ENCODE results near the gene GPR6.

Gene GPR6

GRCh38 chr6:109963598-109964170 lies 14.4 kb upstream of the GPR6 start:
- Histone ChIP-seq H3K9me3 (replicated peaks; ENCODE audit: low read length) (no peaks in the 10 kb centered on the region), H3K27me3 (ENCODE audit: control insufficient read depth, insufficient read depth, low read length) (peaks cover 19% of the 10 kb centered on the region), H3K4me1 (ENCODE audit: control insufficient read depth, insufficient read depth, low read length) (no peaks in the 10 kb centered on the region), H3K36me3 (ENCODE audit: insufficient read depth, low read length) (no peaks in the 10 kb centered on the region), H3K9ac (ENCODE audit: low read depth, low read length) (no peak overlapping the region), H3K4me3 (ENCODE audit: low read length) (no peak overlapping the region), H3K4me2 (ENCODE audit: low read length) (no peak overlapping the region)

DNA sequence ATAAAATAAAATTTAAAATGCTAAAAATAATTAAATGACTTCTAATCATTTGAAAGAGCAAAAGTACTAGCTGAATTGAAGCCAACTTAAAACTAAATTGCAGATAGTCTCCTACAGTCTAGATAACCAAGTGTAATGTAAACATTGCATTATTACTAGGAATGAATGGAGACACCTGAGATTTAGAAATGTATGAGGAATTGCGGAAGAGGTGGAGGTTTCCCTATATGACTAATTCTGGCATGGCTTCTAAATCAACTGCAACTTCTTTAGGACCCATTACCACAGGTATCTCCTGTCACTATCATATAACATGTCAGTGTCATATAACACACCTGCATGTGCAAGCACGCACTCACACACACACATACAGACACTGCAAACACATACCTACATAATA lies 13.2 kb upstream of the GPR6 start:
- Histone ChIP-seq H3K9me3 (replicated peaks; ENCODE audit: low read length) (no peaks in the 10 kb centered on the region), H3K4me3 (ENCODE audit: low read length) (no peak overlapping the region), H3K27me3 (ENCODE audit: control insufficient read depth, insufficient read depth, low read length) (peaks cover 15% of the 10 kb centered on the region)

DNA sequence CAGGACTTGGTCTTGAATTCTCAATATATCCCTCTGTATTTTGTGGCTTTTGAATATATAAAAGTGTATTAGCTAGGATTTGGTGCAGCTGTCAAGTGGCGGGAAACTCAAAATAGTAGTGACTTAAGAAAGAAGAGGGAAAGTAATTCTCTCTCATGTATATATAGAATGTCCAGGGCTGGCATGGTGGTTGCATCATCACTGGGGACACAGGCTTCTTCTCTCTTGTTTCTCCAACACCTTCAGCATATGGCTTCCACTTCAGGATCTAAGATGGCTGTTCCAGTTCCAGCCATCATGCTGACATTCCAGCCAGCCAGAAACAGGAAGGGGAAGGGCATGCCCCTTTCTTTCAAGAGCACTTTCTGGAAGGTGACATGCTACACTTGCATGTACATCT lies 11.8 kb upstream of the GPR6 start:
- no peak overlapping the region for H3K4me2 ChIP-seq (ENCODE audit: low read length)
- H3K9me3 ChIP-seq (replicated peaks; ENCODE audit: low read length): no peaks in the 10 kb centered on the region
- no peak overlapping the region for H3K4me3 ChIP-seq (ENCODE audit: low read length)
- H3K4me1 ChIP-seq (ENCODE audit: control insufficient read depth, insufficient read depth, low read length): no peaks in the 10 kb centered on the region
- H3K36me3 ChIP-seq (ENCODE audit: insufficient read depth, low read length): no peaks in the 10 kb centered on the region
- no peak overlapping the region for H3K9ac ChIP-seq (ENCODE audit: low read depth, low read length)
- peaks cover 19% of the 10 kb centered on the region for H3K27me3 ChIP-seq (ENCODE audit: control insufficient read depth, insufficient read depth, low read length)

More for the DNA sequence above, 13.2 kb upstream of the GPR6 start:
- Histone ChIP-seq H3K36me3 (ENCODE audit: insufficient read depth, low read length) (no peaks in the 10 kb centered on the region), H3K9ac (ENCODE audit: low read depth, low read length) (no peak overlapping the region), H3K4me2 (ENCODE audit: low read length) (no peak overlapping the region), H3K4me1 (ENCODE audit: control insufficient read depth, insufficient read depth, low read length) (no peaks in the 10 kb centered on the region)

DNA sequence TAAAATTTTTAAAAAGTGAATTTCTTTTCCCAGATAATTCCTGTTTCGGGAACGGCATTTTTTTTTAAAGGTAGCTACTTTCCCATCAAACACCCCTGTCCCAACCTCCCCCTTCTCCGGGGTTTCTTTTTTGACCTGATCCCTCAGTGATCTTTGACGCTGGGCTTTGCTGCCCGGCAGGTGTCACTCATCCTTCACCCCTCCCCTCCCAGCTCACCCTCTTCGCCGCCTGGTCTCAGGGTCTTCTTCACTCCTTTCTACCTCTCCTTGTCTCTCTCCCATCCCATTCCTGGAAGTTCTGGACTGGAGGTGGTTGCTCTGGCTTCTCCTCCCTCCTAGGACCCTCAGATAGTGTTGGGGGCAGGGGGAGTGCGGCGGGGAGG lies 329 bp upstream of the GPR6 start:
- Histone ChIP-seq H3K4me3 (ENCODE audit: low read length) (no peak overlapping the region), H3K4me2 (ENCODE audit: low read length) (no peak overlapping the region), H3K27me3 (ENCODE audit: control insufficient read depth, insufficient read depth, low read length) (peaks cover 52% of the 10 kb centered on the region), H3K4me1 (ENCODE audit: control insufficient read depth, insufficient read depth, low read length) (no peaks in the 10 kb centered on the region), H3K36me3 (ENCODE audit: insufficient read depth, low read length) (no peaks in the 10 kb centered on the region), H3K9ac (ENCODE audit: low read depth, low read length) (no peak overlapping the region), H3K9me3 (replicated peaks; ENCODE audit: low read length) (no peaks in the 10 kb centered on the region)

GRCh38 chr6:109979033-109979921 lies 1.2 kb downstream of the GPR6 start:
- H3K9me3 ChIP-seq (replicated peaks; ENCODE audit: low read length): no peaks in the 10 kb centered on the region
- H3K4me1 ChIP-seq (ENCODE audit: control insufficient read depth, insufficient read depth, low read length): no peaks in the 10 kb centered on the region
- H3K4me2 ChIP-seq (ENCODE audit: low read length): no peak overlapping the region
- no peak overlapping the region for H3K9ac ChIP-seq (ENCODE audit: low read depth, low read length)
- H3K4me3 ChIP-seq (ENCODE audit: low read length): no peak overlapping the region
- H3K36me3 ChIP-seq (ENCODE audit: insufficient read depth, low read length): no peaks in the 10 kb centered on the region
- peaks cover 44% of the 10 kb centered on the region for H3K27me3 ChIP-seq (ENCODE audit: control insufficient read depth, insufficient read depth, low read length)

GRCh38 chr6:109984410-109984809 lies 6.3 kb downstream of the GPR6 start:
- no peak overlapping the region for H3K4me2 ChIP-seq (ENCODE audit: low read length)

DNA sequence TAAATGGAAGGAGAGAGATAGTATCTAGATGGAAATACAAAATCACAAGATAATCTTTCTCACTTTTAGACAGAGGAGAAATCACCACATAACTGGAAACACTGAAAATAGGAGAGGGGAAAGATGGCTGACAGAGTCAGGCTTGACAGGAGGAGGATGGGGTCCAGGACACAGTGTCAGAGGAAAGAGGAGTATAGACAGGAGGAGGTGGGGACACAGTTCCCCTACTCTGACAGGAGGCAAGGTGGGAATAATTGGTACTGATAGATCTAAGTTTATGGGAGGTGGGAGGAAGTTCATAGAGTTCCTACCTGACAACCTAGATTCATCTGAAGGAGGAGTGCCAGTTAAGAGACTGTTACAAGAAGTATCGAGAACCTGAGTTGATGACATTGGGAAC lies 9.1 kb downstream of the GPR6 start:
- no peaks in the 10 kb centered on the region for H3K9me3 ChIP-seq (replicated peaks; ENCODE audit: low read length)
- no peak overlapping the region for H3K9ac ChIP-seq (ENCODE audit: low read depth, low read length)
- peaks cover 6% of the 10 kb centered on the region for H3K27me3 ChIP-seq (ENCODE audit: control insufficient read depth, insufficient read depth, low read length)
- no peaks in the 10 kb centered on the region for H3K36me3 ChIP-seq (ENCODE audit: insufficient read depth, low read length)
- H3K4me2 ChIP-seq (ENCODE audit: low read length): no peak overlapping the region
- no peaks in the 10 kb centered on the region for H3K4me1 ChIP-seq (ENCODE audit: control insufficient read depth, insufficient read depth, low read length)
- no peak overlapping the region for H3K4me3 ChIP-seq (ENCODE audit: low read length)

More at GRCh38 chr6:109984410-109984809, 6.3 kb downstream of the GPR6 start:
- Histone ChIP-seq H3K9me3 (replicated peaks; ENCODE audit: low read length) (no peaks in the 10 kb centered on the region), H3K27me3 (ENCODE audit: control insufficient read depth, insufficient read depth, low read length) (peaks cover 21% of the 10 kb centered on the region), H3K9ac (ENCODE audit: low read depth, low read length) (no peak overlapping the region), H3K36me3 (ENCODE audit: insufficient read depth, low read length) (no peaks in the 10 kb centered on the region), H3K4me3 (ENCODE audit: low read length) (no peak overlapping the region), H3K4me1 (ENCODE audit: control insufficient read depth, insufficient read depth, low read length) (no peaks in the 10 kb centered on the region)

DNA sequence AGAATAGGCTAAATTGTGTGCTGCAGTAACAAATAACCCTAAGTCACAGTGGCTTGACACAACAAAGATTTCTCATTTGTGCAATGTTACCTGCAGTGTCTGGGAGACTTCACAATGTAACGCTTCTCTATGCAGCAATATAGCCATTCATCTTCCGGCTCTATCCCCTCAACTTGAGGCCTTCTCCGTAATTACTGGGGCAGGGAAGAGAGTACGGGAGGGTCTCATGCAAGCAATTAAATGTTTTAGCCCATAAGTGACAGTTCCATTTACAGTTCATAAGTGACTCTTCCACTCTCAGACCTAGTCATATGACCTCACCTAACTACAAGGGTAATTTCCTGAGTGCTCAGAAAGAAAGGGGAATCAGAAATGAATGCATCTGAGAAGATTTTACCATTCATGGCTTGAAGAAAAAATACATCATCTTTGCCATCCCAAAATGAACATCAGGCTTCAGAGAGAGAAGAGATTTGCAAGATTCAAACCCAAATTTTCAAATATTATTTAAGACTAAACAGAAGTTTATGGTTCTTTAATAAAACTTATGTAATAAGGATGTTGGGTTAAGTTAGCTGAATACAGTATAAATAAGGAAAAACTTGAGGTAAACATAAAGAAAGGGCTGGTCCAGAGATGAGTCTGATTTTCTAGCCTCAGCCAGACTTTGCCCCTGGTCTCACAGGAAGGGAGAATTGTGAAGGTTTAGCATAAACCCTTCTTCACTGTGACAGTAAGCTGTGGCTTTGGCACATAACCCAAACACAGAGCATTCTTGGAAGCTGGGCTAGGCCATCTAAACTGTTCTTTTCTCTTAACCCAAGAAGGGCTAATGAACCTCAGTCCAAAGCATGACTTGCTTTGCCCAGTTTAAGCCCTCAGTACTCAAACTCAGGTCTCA lies 13.3 kb downstream of the GPR6 start:
- no peak overlapping the region for H3K4me3 ChIP-seq (ENCODE audit: low read length)
- H3K4me2 ChIP-seq (ENCODE audit: low read length): no peak overlapping the region
- H3K36me3 ChIP-seq (ENCODE audit: insufficient read depth, low read length): no peaks in the 10 kb centered on the region
- no peaks in the 10 kb centered on the region for H3K4me1 ChIP-seq (ENCODE audit: control insufficient read depth, insufficient read depth, low read length)
- H3K27me3 ChIP-seq (ENCODE audit: control insufficient read depth, insufficient read depth, low read length): peaks cover 14% of the 10 kb centered on the region
- no peaks in the 10 kb centered on the region for H3K9me3 ChIP-seq (replicated peaks; ENCODE audit: low read length)
- H3K9ac ChIP-seq (ENCODE audit: low read depth, low read length): no peak overlapping the region

DNA sequence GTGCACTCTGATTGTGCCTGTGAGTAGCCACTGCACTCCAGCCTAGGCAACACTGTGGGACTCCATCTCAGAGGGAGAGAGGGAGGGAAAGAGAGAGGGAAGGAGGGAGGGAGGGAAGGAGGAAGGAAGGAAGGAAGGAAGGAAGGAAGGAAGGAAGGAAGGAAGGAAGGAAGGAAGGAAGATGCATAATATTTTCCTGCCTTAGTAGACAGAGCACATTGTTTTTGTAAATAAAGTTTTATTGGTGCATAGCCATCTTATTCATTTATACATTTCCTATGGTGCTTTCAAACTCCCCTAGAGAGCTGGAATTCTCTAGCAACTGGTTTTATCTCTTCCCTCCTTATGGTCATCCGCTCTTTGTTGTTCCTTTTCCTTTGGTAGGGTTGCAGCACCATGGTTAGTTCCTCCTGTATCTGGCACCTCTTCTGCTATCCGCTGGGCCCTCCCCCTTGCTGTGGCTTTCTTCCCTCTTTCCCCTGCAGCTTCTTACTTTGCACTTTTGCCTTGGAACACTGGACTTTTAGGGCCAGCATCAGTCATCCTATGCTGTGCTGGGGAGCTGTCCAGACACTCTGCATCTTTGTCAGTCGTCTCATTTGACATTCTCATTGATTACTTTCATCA lies 20.2 kb downstream of the GPR6 start:
- Histone ChIP-seq H3K4me3 (ENCODE audit: low read length) (no peak overlapping the region), H3K9me3 (replicated peaks; ENCODE audit: low read length) (no peaks in the 10 kb centered on the region), H3K36me3 (ENCODE audit: insufficient read depth, low read length) (no peaks in the 10 kb centered on the region), H3K4me2 (ENCODE audit: low read length) (no peak overlapping the region), H3K9ac (ENCODE audit: low read depth, low read length) (no peak overlapping the region), H3K27me3 (ENCODE audit: control insufficient read depth, insufficient read depth, low read length) (peaks cover 22% of the 10 kb centered on the region), H3K4me1 (ENCODE audit: control insufficient read depth, insufficient read depth, low read length) (no peaks in the 10 kb centered on the region)

DNA sequence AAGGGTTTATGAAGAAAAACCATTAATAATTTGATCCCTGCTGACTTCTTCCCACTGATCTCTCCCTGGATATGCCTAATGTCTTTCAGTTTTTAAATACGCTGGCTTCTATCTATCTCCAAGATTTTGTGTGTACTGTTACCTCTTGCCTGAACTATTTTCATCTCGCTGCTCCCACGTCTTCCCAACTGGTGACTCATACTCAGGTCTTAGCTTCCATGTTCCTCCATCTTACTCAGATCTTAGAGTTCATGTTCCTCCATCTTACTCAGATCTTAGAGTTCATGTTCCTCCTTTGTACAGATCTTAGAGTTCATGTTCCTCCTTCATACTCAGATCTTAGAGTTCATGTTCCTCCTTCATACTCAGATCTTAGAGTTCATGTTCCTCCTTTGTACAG lies 21.6 kb downstream of the GPR6 start:
- peaks cover 21% of the 10 kb centered on the region for H3K27me3 ChIP-seq (ENCODE audit: control insufficient read depth, insufficient read depth, low read length)
- H3K4me2 ChIP-seq (ENCODE audit: low read length): no peak overlapping the region
- H3K4me1 ChIP-seq (ENCODE audit: control insufficient read depth, insufficient read depth, low read length): no peaks in the 10 kb centered on the region
- no peaks in the 10 kb centered on the region for H3K36me3 ChIP-seq (ENCODE audit: insufficient read depth, low read length)
- no peak overlapping the region for H3K9ac ChIP-seq (ENCODE audit: low read depth, low read length)
- no peaks in the 10 kb centered on the region for H3K9me3 ChIP-seq (replicated peaks; ENCODE audit: low read length)
- H3K4me3 ChIP-seq (ENCODE audit: low read length): no peak overlapping the region

DNA sequence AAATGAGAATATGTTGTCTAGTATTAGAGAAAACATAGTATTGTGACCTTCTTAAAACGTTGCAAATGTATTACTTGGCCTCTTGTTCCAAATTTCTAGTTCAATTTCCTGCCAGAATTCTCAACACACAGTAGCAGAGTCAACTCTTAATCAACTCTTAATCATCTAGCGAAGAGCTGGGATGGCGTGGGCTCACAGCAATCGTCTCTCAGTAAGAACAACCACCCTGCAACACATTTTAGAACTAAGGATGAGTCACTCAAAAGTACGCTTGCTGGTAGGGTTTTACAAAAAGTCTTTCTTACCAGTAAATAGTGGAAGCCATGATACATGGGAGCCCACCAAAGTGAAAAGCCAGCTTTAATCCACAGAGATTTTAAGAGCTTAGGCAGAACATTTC lies 24.6 kb downstream of the GPR6 start:
- no peaks in the 10 kb centered on the region for H3K9me3 ChIP-seq (replicated peaks; ENCODE audit: low read length)
- H3K4me1 ChIP-seq (ENCODE audit: control insufficient read depth, insufficient read depth, low read length): no peaks in the 10 kb centered on the region
- H3K27me3 ChIP-seq (ENCODE audit: control insufficient read depth, insufficient read depth, low read length): peaks cover 26% of the 10 kb centered on the region
- H3K4me2 ChIP-seq (ENCODE audit: low read length): no peak overlapping the region
- no peaks in the 10 kb centered on the region for H3K36me3 ChIP-seq (ENCODE audit: insufficient read depth, low read length)
- no peak overlapping the region for H3K4me3 ChIP-seq (ENCODE audit: low read length)
- no peak overlapping the region for H3K9ac ChIP-seq (ENCODE audit: low read depth, low read length)
